GM12873 (cell line): Measurements from ENCODE around the gene GLP2R.

Experiments used
- CTCF ChIP-seq: IDR thresholded peaks from 2 replicates; pipeline ENCODE4 v1.5.1; 2012; ENCODE audit warnings: low read depth, mild to moderate bottlenecking, moderate library complexity, low read length, control low read depth; ENCODE audit not compliant: insufficient read depth; ENCODE audit errors: missing control alignments

Gene GLP2R

GRCh38 chr17:9790889-9791876 lies 34.5 kb upstream of the GLP2R start, which contains the start of gene DHRS7C:
TSS of gene DHRS7C (minus strand) at chr17:9791592. CDS start at chr17:9791284, 308 bp downstream.
- TF ChIP-seq CTCF, result no peak

- no peak for TF ChIP-seq CTCF
Observed at GRCh38 chr17:9792181-9792840, 33.4 kb upstream of the GLP2R start.

- no peak for TF ChIP-seq CTCF
Observed at GRCh38 chr17:9798008-9798407, 27.7 kb upstream of the GLP2R start.

GRCh38 chr17:9798724-9799123 lies 27.0 kb upstream of the GLP2R start:
- no peak for TF ChIP-seq CTCF

- no peak for TF ChIP-seq CTCF
Observed at GRCh38 chr17:9801505-9801904, 24.2 kb upstream of the GLP2R start.

GRCh38 chr17:9802294-9802693 lies 23.4 kb upstream of the GLP2R start:
- TF ChIP-seq CTCF, result no peak

- no peak for TF ChIP-seq CTCF
Observed at GRCh38 chr17:9802697-9803096, 23.0 kb upstream of the GLP2R start.
